K562 (cell line): ENCODE results near the gene FAM174C. TPM values are rescaled to one million over a fixed set of nuclear protein-coding genes. Genes with fewer than 3 reads are reported as not detected.
A peak's percentile ranks its signal among the peaks of the same experiment; 100 is the strongest.

Experiments used
- BHLHE40 ChIP-seq: IDR thresholded peaks from 2 replicates; pipeline ENCODE4 v1.6.1; 2011; ENCODE audit warnings: low read length, improper control_type of control experiment
- C11orf30 ChIP-seq: fragments of 450-650 bp; IDR thresholded peaks from 2 replicates; pipeline ENCODE4 v1.6.1; 2016; ENCODE audit warnings: low read depth, mild to moderate bottlenecking
- CBX5 ChIP-seq: IDR thresholded peaks from 2 replicates; pipeline ENCODE4 v1.6.1; 2014; ENCODE audit warnings: low read depth, borderline replicate concordance
- CHCHD3 ChIP-seq: fragments of 250-450 bp; sonication (Bioruptor Pico); IDR thresholded peaks from 2 replicates; pipeline ENCODE4 v2.1.2; 2022; ENCODE audit warnings: mild to moderate bottlenecking
- DACH1 ChIP-seq: fragments of 450-650 bp; IDR thresholded peaks from 2 replicates; pipeline ENCODE4 v1.6.1; 2018; ENCODE audit not compliant: partially characterized antibody
- ELF4 ChIP-seq: fragments of 450-650 bp; formaldehyde crosslinking; IDR thresholded peaks from 2 replicates; pipeline ENCODE4 v1.4.0; 2022; ENCODE audit warnings: missing genetic modification characterization
- IFI16 ChIP-seq: fragments of 250-450 bp; sonication (Bioruptor Pico); IDR thresholded peaks from 2 replicates; pipeline ENCODE4 v2.1.2; 2022; ENCODE audit warnings: mild to moderate bottlenecking, inconsistent platforms
- KHSRP ChIP-seq: fragments of 450-650 bp; IDR thresholded peaks from 2 replicates; pipeline ENCODE4 v1.6.1; 2017
- MCM5 ChIP-seq: fragments of 450-650 bp; IDR thresholded peaks from 2 replicates; pipeline ENCODE4 v1.6.1; 2016; ENCODE audit warnings: low read depth
- NFYB ChIP-seq: IDR thresholded peaks from 2 replicates; pipeline ENCODE4 v1.6.1; 2011; ENCODE audit warnings: mild to moderate bottlenecking, moderate library complexity; ENCODE audit not compliant: insufficient read length; ENCODE audit errors: extremely low read depth
- RAD21 ChIP-seq, 2 experiments: fragments of 250-450 bp in 1 of 2; fragments of 450-650 bp in 1 of 2; sonication (Bioruptor Pico) in 1 of 2; formaldehyde crosslinking in 1 of 2; IDR thresholded peaks in 1 of 2; conservative IDR thresholded peaks in 1 of 2; 2 replicates each; pipeline versions ENCODE4 v1.4.0 to v1.8.0; 2020 to 2022; ENCODE audit warnings: mild to moderate bottlenecking in 2 of 2, moderate library complexity in 1 of 2
- RB1 ChIP-seq: fragments of 450-650 bp; IDR thresholded peaks from 2 replicates; pipeline ENCODE4 v1.6.1; 2017; ENCODE audit warnings: low read depth, mild to moderate bottlenecking
- RREB1 ChIP-seq: fragments of 250-450 bp; sonication (Bioruptor Pico); IDR thresholded peaks from 2 replicates; pipeline ENCODE4 v1.4.0; 2020
- SMAD2 ChIP-seq: fragments of 150-350 bp; IDR thresholded peaks from 2 replicates; pipeline ENCODE4 v1.6.1; 2014; ENCODE audit warnings: low read depth, mild to moderate bottlenecking, low read length
- SREBF1 ChIP-seq: fragments of 150-350 bp; IDR thresholded peaks from 2 replicates; pipeline ENCODE4 v1.6.1; 2014; ENCODE audit warnings: antibody characterized with exemption, low read depth, low read length, borderline replicate concordance
- TCFL5 ChIP-seq: fragments of 250-450 bp; sonication (Bioruptor Pico); conservative IDR thresholded peaks from 2 replicates; pipeline ENCODE4 v1.6.1; 2021; ENCODE audit warnings: mild to moderate bottlenecking, moderate library complexity, matching md5 sums
- ZNF408 ChIP-seq: fragments of 250-450 bp; sonication (Bioruptor Pico); IDR thresholded peaks from 2 replicates; pipeline ENCODE4 v1.4.0; 2020; ENCODE audit warnings: low read depth, mild to moderate bottlenecking, moderate library complexity
- polyA plus RNA-seq, 8 experiments: library from polyadenylated mRNA; depleted of rRNA in 4 of 8; stranded (reverse) in 5 of 8; unstranded in 3 of 8; fragments of >200 nt; fragmentation: Nextera tagmentation in 2 of 8; fragmentation: Illumina TruSeq in 1 of 8; extraction: Ambion mirVana in 2 of 8; extraction: Trizol in 1 of 8; gene quantifications; 2 replicates each; pipeline versions ENCODE4 v1.2.1 to v1.2.3, GENCODE V29; 2011 to 2014; ENCODE audit warnings: inconsistent platforms in 1 of 8, missing spikeins in 1 of 8
- total RNA-seq, 7 experiments: library from RNA; depleted of rRNA in 6 of 7; stranded (reverse); fragments of >200 nt in 6 of 7; fragmentation: Illumina TruSeq in 2 of 7; extraction: Trizol in 2 of 7; gene quantifications; 2 replicates each; pipeline versions ENCODE4 v1.2.1 to v1.2.3, GENCODE V29; 2011 to 2021; ENCODE audit warnings: low replicate concordance in 1 of 7
- TF ChIP-seq, protein P1 (sequence below): sonication (generic); formaldehyde crosslinking; IDR thresholded peaks from 2 replicates; pipeline ENCODE4 v1.8.0; 2022; ENCODE audit warnings: mild to moderate bottlenecking, missing genetic modification reagents, borderline replicate concordance
- TF ChIP-seq, protein P2 (sequence below): fragments of 250-450 bp; sonication (Bioruptor Pico); IDR thresholded peaks from 2 replicates; pipeline ENCODE4 v1.6.1; 2021; ENCODE audit warnings: mild to moderate bottlenecking
- TF ChIP-seq, protein P3 (sequence below): IDR thresholded peaks from 2 replicates; pipeline ENCODE4 v1.6.1; 2016; ENCODE audit warnings: missing genetic modification characterization, missing compliant biosample characterization

Gene FAM174C
- total and polyA plus RNA-seq, 9 of the 15 experiments (the other 6 are each of a cell fraction or from before 2014, with no cell fraction given): 0.66 to 89.6 (median 20.3) TPM

DNA sequence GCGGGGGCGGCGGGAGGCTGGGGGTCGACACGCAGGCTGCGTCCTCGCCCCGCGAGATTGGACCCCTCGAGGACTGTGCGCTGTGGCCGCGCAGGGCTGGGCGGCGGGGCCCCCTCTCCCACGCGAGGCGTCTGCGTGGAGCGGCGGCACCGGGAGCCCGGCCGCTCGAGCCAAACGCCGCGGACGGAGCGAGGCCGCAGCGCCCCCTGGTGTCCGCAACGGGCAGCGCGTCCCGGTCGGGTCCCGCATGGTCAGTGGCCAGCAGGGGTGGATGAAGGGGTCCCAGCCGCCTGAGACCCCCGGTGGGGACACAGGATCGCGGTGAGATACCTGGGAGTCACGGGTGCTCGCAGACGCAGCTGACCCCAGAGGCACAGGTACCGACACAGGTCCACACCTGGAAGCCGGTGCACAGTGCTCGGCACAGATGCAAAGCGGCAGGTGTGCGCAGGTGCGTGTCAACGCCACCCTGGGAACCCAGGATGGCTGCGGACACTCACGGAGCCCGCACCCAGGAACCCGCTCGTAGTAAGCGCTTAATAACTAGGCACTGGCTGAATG is 8.3 kb upstream of the FAM174C start (continued):
- TF ChIP-seq RREB1 (CRISPR knock-in tag) (no peak), C11orf30 (no peak), KHSRP (no peak), MCM5 (no peak), NFYB (no peak), ZNF408 (CRISPR knock-in tag) (no peak), RAD21 (CRISPR knock-in tag; conservative IDR thresholded peaks at IDR 0.05 in 1 of 2, IDR thresholded peaks at IDR 0.05 in 1 of 2) (peak; percentile 95), DACH1 (no peak), IFI16 (no peak), CBX5 (no peak), BHLHE40 (0 out of 2 replicates have a peak, but pooled peaks have one; percentile 4), SREBF1 (no peak), TCFL5 (CRISPR knock-in tag) (no peak), RB1 (peak; percentile 86), SMAD2 (no peak), CHCHD3 (no peak), ELF4 (no peak)
- TF ChIP-seq, protein P1, sequence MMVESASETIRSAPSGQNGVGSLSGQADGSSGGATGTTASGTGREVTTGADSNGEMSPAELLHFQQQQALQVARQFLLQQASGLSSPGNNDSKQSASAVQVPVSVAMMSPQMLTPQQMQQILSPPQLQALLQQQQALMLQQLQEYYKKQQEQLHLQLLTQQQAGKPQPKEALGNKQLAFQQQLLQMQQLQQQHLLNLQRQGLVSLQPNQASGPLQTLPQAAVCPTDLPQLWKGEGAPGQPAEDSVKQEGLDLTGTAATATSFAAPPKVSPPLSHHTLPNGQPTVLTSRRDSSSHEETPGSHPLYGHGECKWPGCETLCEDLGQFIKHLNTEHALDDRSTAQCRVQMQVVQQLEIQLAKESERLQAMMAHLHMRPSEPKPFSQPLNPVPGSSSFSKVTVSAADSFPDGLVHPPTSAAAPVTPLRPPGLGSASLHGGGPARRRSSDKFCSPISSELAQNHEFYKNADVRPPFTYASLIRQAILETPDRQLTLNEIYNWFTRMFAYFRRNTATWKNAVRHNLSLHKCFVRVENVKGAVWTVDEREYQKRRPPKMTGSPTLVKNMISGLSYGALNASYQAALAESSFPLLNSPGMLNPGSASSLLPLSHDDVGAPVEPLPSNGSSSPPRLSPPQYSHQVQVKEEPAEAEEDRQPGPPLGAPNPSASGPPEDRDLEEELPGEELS: peak; percentile 37; the same call in 1 of the 2 replicates
- TF ChIP-seq, protein P2, sequence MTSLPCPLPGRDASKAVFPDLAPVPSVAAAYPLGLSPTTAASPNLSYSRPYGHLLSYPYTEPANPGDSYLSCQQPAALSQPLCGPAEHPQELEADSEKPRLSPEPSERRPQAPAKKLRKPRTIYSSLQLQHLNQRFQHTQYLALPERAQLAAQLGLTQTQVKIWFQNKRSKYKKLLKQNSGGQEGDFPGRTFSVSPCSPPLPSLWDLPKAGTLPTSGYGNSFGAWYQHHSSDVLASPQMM (CRISPR knock-in tag): no peak
- TF ChIP-seq, protein P3, sequence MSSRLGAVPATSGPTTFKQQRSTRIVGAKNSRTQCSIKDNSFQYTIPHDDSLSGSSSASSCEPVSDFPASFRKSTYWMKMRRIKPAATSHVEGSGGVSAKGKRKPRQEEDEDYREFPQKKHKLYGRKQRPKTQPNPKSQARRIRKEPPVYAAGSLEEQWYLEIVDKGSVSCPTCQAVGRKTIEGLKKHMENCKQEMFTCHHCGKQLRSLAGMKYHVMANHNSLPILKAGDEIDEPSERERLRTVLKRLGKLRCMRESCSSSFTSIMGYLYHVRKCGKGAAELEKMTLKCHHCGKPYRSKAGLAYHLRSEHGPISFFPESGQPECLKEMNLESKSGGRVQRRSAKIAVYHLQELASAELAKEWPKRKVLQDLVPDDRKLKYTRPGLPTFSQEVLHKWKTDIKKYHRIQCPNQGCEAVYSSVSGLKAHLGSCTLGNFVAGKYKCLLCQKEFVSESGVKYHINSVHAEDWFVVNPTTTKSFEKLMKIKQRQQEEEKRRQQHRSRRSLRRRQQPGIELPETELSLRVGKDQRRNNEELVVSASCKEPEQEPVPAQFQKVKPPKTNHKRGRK (tag): no peak
